Islet precursor cell (in vitro differentiated cells): ENCODE measurements around the gene VKORC1.
A peak's percentile ranks its signal among the peaks of the same experiment; 100 is the strongest.
"Not testable (repeated sequence)": the region's sequence is repeated elsewhere in the genome, so short reads cannot be mapped to it uniquely, and the experiment has no call there.

ENCODE experiments used
- DNase-seq: peaks from one replicate; pipeline ENCODE4 v3.0.0-alpha.2; 2018

VKORC1 gene

GRCh38 chr16:31106509-31107464 is 12.2 kb upstream of the VKORC1 start:
- no peak for DNase-seq

GRCh38 chr16:31105677-31106213 is 11.1 kb upstream of the VKORC1 start:
- peak; percentile 91 for DNase-seq

GRCh38 chr16:31100876-31101641 is 6.5 kb upstream of the VKORC1 start:
- not testable (repeated sequence) for DNase-seq

GRCh38 chr16:31099860-31100638 is 5.5 kb upstream of the VKORC1 start:
- DNase-seq: no peak

- DNase-seq: peak; percentile 61
Observed at GRCh38 chr16:31094088-31094423, 541 bp downstream of the VKORC1 start.

- DNase-seq: peak; percentile 91
Observed at GRCh38 chr16:31093132-31093703, 1.4 kb downstream of the VKORC1 start.

- DNase-seq: no peak
Observed at GRCh38 chr16:31092330-31092729, 2.3 kb downstream of the VKORC1 start.

GRCh38 chr16:31090540-31090939 is 4.1 kb downstream of the VKORC1 start:
- DNase-seq: peak; percentile 55

GRCh38 chr16:31089199-31089598 is 5.4 kb downstream of the VKORC1 start:
- no peak for DNase-seq

GRCh38 chr16:31088459-31089183 is 6.0 kb downstream of the VKORC1 start, which contains the start of gene PRSS53:
TSS of gene PRSS53 (minus strand) at chr16:31088943. CDS start at chr16:31088809, 134 bp downstream.
- no peak for DNase-seq

- no peak for DNase-seq
Observed at GRCh38 chr16:31087971-31088370, 6.6 kb downstream of the VKORC1 start.

- DNase-seq: no peak
Observed at GRCh38 chr16:31087481-31087880, 7.1 kb downstream of the VKORC1 start.

GRCh38 chr16:31086629-31086906 is 8.0 kb downstream of the VKORC1 start:
- DNase-seq: peak; percentile 52

GRCh38 chr16:31085873-31086628 is 8.5 kb downstream of the VKORC1 start:
- peak; percentile 51 for DNase-seq

GRCh38 chr16:31085411-31085810 is 9.2 kb downstream of the VKORC1 start:
- no peak for DNase-seq

GRCh38 chr16:31084584-31085302 is 9.9 kb downstream of the VKORC1 start:
- peak; percentile 56 for DNase-seq

- DNase-seq: no peak
Observed at GRCh38 chr16:31083981-31084380, 10.6 kb downstream of the VKORC1 start.

- peak; percentile 56 for DNase-seq
Observed at GRCh38 chr16:31083556-31083955, 11.0 kb downstream of the VKORC1 start.

- no peak for DNase-seq
Observed at GRCh38 chr16:31083081-31083480, 11.5 kb downstream of the VKORC1 start.

- DNase-seq: no peak
Observed at GRCh38 chr16:31082368-31083045, 12.1 kb downstream of the VKORC1 start.
